HG03097 (cell line): Measurements from ENCODE around the gene CFAP299.
"Not testable (repeated sequence)": the region's sequence is repeated elsewhere in the genome, so short reads cannot be mapped to it uniquely, and the experiment has no call there.

ENCODE experiments used
- ATAC-seq: cut with Tn5 transposase; IDR thresholded peaks from one replicate; pipeline ENCODE4 v1.9.1; 2021; ENCODE audit not compliant: unreplicated experiment, low FRiP score

Gene CFAP299

GRCh38 chr4:80585542-80585941 is 250.0 kb downstream of the CFAP299 start:
- no peak for ATAC-seq

- no peak for ATAC-seq
These were observed 251.2 kb downstream of the CFAP299 start for GRCh38 chr4:80586716-80587115.

GRCh38 chr4:80587871-80588385 is 252.4 kb downstream of the CFAP299 start:
- no peak for ATAC-seq

- ATAC-seq, result no peak
These were observed 257.4 kb downstream of the CFAP299 start for GRCh38 chr4:80592950-80593349.

- no peak for ATAC-seq
These were observed 259.2 kb downstream of the CFAP299 start for GRCh38 chr4:80594701-80595100.

- no peak for ATAC-seq
These were observed 272.9 kb downstream of the CFAP299 start for GRCh38 chr4:80608281-80608980.

GRCh38 chr4:80610199-80610598 is 274.7 kb downstream of the CFAP299 start:
- no peak for ATAC-seq

GRCh38 chr4:80610845-80611677 is 275.5 kb downstream of the CFAP299 start:
- peak; percentile 82 for ATAC-seq

- peak; percentile 24 for ATAC-seq
These were observed 276.1 kb downstream of the CFAP299 start for GRCh38 chr4:80611678-80611979.

- ATAC-seq, result no peak
These were observed 277.9 kb downstream of the CFAP299 start for GRCh38 chr4:80613470-80613869.

- no peak for ATAC-seq
These were observed 278.8 kb downstream of the CFAP299 start for GRCh38 chr4:80614319-80614718.

- ATAC-seq, result no peak
These were observed 279.6 kb downstream of the CFAP299 start for GRCh38 chr4:80615099-80615498.

- ATAC-seq, result no peak
These were observed 283.6 kb downstream of the CFAP299 start for GRCh38 chr4:80619070-80619674.

GRCh38 chr4:80631861-80632260 is 296.3 kb downstream of the CFAP299 start:
- ATAC-seq, result no peak

- no peak for ATAC-seq
These were observed 301.7 kb downstream of the CFAP299 start for GRCh38 chr4:80637190-80637589.

GRCh38 chr4:80646061-80646460 is 310.5 kb downstream of the CFAP299 start:
- ATAC-seq, result no peak

- ATAC-seq, result no peak
These were observed 320.1 kb downstream of the CFAP299 start for GRCh38 chr4:80655662-80656061.

- not testable (repeated sequence) for ATAC-seq
These were observed 334.6 kb downstream of the CFAP299 start for GRCh38 chr4:80670118-80670517.

- no peak for ATAC-seq
These were observed 342.9 kb downstream of the CFAP299 start for GRCh38 chr4:80678413-80678812.

GRCh38 chr4:80680934-80681333 is 345.4 kb downstream of the CFAP299 start:
- no peak for ATAC-seq

- no peak for ATAC-seq
These were observed 349.7 kb downstream of the CFAP299 start for GRCh38 chr4:80685214-80685613.
